ENCODE data around the gene APBB2.

DNA sequence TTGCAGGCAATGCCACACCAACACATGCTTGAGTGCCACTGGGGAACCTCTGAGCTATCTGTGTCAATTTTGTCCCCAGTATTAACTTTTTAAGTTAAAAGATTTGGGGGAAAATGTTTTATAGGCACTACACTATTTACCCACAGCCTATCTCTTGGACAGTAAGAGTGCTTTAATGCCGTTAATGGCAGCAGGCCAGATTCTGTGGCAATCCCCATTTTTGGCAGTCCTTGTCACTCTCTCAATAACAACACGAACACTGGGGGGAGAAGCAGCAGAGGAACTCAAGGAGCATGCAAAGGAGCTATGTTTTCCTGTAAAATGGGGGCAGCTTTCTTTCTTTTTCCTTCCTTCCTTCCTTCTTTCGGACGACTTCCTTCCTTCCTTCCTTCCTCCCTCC lies 296.0 kb downstream of the APBB2 start:
- TF ChIP-seq, protein P1, sequence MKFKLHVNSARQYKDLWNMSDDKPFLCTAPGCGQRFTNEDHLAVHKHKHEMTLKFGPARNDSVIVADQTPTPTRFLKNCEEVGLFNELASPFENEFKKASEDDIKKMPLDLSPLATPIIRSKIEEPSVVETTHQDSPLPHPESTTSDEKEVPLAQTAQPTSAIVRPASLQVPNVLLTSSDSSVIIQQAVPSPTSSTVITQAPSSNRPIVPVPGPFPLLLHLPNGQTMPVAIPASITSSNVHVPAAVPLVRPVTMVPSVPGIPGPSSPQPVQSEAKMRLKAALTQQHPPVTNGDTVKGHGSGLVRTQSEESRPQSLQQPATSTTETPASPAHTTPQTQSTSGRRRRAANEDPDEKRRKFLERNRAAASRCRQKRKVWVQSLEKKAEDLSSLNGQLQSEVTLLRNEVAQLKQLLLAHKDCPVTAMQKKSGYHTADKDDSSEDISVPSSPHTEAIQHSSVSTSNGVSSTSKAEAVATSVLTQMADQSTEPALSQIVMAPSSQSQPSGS (IDR thresholded peaks at IDR 0.05; ENCODE audit: low read length) = no peak
- TF ChIP-seq JUND (IDR thresholded peaks at IDR 0.05; ENCODE audit: low read length) (no peak), CTCF (IDR thresholded peaks at IDR 0.05; ENCODE audit: control extremely low read depth in 1 of 3, insufficient read depth in 1 of 3, low read depth in 1 of 3, low read length in 3 of 3) (no peak), RAD21 (IDR thresholded peaks at IDR 0.05 in 1 of 2, conservative IDR thresholded peaks at IDR 0.05 in 1 of 2; ENCODE audit: low read depth in 2 of 2, low read length in 2 of 2) (no peak), POLR2AphosphoS5 (IDR thresholded peaks at IDR 0.05; ENCODE audit: low read depth, low read length) (no peak)

Measured in H1 (cell line).